Hypothalamus (tissue), 51 donors: Measurements from ENCODE around the gene GNB2.

ENCODE experiments used
- DNase-seq, 51 donors: peaks; one replicate each; lab custom pipeline; 2025; lab: John Stamatoyannopoulos, UW

GNB2 gene

DNA sequence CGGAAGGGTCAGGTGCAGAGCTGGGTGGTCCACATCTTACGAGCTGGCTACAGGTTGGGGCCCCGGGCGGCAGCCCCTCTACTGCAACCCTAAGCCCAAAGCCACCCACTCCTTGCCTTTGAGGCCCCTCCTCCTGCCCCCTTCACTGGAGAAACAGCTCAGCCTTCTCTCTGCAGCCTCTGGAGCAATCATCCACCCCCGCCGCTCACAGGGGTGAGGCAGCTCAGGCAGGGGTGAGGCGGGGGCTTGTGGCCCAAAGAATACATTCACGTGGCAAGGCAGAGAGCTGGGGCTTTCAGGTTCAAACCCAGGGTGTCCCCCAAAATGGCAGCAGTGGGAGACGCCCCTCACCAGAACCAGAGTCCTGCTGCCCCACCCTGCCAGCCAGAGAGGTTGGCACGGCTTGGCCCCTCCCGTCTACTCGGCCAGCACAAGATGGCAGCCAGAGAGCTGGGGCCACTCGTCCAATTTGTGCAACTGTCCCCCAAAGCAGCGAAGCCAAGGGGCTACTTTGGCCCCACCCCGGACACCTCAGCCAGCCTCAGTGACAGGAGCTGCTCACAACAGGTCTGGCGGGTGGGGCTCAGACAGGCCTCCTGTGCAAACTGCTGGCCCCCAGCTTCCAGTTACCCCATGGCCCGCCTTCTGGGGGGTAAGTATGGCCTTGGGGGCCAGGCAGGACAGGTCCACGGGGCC is 7.2 kb downstream of the GNB2 start:
- peak in 2 of 51 donors; percentile 18 to 62 for DNase-seq

DNA sequence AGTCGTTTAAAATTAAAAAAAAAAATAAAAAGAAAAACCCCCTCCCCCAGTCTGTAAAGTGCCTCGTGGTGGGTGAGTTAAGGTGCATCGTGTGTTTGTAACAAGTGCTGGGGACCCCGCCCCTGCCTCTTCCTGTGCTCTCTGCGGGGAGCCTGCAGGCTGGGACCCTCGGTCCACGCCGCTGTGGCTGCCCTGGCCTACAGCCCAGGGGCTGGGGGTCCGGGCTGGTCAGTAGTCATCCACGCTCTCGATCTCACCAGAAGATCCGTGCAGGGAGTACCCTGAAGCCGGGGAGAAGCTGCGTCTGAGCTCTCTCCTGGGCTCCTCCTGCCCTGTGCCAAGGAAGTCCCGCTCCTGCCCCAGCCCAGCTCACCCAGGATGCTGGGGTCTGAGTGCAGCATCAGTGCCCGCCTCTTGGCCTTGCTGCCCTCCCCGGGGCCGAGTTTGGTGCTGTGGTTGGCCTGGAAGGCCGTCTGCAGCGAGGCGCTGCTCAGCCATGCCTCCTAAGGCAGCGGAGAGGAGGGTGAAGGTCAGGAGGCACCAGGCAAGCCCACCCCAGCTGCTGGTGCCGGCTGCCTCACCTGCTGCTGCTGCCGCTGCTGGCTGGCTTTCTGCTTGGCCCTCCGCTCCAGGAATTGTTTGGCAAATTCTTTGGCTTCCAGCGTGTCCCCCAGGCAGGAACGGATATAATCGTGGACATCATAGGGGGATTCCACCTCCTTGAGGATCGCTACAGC is 8.1 kb downstream of the GNB2 start:
- DNase-seq = no peak

DNA sequence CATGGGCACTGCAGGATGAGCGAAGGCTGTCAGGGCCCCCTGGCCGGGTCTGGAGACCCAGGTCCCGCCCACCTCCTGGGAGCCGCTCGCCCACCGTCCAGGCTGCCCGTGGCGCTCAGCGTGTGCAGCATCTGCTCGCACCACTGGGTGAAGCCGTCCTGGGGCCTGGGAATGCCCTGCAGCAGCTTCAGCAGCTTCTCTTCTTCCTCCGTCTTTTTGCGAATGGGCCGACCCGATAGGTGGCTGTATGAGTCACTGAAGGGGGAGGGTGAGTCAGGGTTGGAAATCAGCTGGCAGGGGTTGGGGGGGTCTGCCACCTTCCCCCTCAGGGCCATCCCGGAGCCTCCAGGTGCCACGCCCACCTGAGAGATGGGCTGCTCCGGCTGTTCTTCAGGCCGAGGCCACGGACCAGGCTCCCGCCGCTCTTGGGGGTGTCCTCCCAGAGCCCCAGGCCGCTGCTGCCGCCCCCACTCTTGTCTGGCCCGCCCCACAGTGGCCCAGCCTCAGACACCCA is 8.7 kb downstream of the GNB2 start:
- DNase-seq = no peak

DNA sequence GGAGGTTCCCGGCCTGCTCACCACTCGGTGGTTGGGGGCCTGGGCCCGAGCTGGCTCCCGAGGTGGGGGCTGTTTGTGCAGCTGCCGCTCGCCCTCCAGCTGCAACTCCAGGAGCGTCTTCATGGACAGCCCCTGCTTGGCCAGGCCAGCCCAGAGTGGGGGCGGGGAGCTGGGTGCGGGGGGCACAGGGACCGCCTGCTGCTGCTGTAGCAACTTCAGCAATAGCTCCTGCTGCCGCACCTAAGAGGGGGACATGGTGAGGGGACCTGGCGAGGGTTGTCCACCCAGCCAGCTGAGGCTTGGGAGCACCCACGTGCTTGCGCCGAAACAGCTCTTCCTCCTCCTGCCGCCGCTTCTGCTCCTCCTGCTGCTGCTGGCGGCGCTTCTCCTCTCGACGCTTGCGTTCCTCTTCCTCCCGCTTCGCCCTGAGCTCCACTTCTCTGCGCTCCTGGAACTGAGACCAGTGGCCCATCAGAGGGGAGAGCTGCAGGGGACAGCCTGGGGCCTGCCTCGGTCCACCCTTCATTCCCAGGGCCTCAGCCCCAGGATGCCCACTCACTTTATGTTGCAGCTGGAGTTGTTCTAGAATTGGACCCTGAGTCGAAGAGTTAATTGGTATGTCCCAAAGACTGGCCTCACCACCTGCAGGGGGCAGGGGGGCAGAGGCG is 9.6 kb downstream of the GNB2 start:
- DNase-seq = no peak

DNA sequence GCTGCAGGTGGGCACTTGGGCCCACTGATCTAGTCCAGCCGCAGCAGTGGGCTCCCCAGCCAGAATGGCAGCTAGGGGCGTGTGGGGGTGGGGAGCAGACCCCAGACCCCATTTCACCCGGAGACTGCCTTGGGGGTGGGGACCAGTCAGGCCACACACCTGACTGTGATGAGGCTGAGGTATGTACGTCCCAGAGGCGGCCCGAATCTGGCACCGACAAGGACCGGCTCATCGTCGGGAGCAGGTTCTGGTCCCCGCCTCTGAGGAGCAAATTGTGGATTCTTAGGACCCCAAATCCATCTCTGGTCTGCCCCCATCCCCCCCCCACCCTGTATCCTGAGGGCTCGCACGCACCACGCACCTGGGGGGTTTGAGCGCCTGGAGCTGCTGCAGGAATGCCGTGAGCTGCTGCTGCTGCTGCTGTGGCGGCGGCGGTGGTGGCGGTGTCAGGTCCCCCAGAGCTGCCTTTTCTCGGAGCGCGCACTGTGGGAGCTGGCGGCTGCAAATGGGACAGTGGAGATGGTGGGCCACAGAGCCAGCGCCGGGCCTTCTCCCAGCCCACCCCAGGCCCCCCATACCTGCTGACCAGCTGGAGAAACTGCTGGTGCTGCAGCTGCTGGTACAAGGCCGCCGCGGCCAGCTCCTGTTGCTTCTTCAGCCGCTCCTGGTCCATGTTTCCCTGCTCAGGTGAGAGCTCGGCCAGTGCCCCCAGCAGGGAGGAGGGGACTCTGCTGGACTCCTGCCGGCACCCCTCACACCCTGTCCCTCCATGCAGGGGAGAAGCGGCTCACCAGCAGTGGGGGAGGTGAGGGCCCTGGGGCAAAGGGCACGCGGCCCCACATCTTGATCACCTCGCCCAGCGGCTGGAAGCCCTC is 10.4 kb downstream of the GNB2 start:
- no peak for DNase-seq

DNA sequence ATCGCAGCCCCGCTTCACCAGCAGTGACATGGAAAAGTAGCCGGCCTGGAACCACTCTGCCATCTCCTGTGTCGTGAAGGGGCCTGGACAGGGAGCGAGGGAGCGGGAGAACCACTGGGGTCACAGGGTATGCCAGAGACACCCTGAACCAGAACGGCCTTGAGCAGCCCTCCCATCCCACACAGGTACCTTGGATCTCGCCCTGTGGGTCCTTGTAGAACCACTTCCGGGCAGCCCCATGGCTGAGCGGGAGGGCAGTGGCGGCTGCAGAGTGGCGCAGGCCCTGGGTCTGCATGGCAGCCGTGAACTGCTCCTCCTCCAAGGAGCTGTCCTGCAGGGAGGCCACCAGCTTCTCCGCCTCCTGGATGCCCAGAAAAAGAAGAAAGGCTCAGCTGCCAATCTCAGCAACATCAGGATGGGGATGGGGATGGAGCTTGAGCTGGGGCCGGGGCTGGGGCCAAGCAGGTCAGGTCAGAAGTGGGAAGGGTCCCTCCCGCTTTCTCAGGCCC is 11.0 kb downstream of the GNB2 start:
- no peak for DNase-seq

DNA sequence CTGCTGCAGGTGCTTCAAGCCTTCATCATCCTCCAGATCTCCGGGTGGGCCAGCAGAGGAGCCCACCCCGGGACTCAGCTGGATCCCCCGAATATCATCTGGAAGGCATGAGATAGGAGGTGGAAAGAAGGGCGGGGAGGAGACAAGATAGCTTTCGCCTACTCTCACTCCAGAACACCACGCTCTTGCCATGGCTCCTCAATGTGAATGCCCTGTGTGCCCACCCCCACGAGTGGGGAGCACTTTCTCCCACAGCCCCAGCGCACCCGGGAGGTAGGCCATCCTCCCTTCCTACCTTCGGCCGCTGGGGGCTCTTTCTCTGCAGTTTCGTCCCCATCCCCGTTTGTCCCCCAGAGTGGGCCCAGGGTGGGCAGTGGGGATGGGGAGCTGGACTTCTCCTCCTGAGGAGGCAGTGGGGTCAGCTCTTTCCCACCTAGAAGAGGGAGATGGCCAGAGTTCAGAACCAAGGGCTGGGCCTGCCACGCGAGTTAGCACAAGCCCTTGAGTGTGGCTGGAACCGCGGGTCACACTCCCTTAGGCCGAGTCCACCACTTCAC is 11.6 kb downstream of the GNB2 start:
- no peak for DNase-seq

DNA sequence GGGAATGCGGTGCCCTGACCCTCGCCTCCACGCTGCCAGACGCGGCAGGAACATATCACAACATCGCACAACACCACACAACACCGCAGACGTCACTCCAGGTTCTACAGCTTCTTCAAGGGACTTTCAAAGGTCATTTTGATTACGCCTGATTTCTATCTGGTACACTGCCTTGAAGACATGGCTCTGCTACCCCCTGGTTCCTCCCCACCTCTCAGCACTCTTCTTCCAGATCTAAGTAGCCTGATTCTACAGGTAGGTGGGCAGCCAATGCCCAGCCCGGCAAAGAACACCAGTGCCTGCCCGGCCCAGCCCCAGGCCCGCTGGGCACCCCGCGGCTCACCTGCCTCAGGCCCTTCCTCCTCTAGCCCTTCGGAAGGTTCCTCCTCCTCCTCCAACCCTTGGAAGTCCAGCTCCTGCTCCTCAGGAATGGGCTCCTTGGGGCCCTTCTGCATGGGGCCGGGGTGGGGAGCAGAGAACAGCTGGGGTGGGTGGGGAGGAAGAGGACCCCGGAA is 12.1 kb downstream of the GNB2 start:
- no peak for DNase-seq

DNA sequence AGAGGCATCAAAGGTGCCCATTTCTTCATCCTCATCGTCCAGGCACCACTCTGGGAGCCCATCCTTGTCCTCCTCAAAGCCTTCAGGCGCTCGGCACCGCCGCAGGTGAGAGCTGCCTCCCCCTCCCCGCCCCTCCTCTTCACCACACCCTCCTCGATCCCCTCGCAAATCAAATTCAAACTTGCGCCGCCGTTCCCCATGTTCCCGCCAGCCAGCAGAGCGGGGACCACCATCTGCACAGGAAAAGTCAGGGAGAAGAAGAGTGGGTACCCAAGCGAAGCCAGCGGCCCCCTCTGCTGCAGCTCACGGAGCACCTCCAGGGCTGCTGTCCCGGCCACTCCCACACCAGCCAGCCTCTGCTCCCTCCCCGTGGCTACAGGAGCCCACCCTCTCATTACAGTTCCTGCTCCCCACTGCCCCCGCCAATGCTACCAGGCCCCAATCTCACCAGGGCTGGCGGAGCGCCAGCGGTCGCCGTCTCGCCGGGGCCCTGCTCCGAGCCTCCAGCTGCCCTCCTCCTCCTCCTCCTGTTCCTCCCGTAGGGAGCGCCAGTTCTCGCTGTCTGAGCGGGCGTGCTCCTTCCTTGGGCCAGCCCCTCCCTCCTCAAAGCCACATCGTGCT is 12.8 kb downstream of the GNB2 start:
- no peak for DNase-seq

DNA sequence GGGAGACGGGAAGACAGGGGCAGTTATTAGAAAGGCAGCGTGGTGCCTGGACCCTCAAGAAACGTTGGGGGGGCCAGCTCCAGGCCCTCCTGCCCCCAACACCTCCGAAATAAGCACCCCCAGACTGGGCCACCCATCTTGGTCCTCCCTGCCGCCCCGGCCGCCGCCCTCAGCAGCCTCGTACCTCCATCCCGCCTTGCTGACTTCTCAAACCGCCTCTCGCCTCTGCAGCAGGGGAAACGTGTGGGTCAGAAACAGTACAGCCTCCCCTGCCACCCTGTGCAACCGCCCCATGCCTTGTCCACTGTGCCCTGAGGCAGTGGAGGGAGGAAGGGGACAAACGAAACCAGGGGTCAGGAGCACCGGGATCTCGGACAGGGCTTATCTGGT is 13.3 kb downstream of the GNB2 start:
- DNase-seq = no peak

DNA sequence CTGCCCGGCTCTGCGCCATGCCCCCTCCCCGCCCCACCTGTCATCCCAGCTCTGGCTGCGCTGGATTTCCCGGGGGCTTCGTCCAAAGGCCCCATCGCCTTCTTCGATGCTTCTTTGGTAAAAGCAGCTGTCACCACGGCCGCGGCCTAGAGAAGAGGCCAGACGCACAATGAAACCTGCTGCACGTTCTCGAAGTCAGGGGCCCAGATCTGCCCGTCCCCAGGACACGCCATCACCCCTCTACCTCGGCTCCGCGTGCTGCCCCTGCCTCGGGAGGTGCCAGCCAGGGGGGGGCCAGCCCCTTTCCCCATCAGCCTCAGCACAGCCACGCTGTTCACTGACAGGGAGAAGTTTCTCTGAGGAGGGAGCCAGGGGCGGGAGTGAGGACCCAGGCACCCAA is 13.7 kb downstream of the GNB2 start:
- DNase-seq = no peak

DNA sequence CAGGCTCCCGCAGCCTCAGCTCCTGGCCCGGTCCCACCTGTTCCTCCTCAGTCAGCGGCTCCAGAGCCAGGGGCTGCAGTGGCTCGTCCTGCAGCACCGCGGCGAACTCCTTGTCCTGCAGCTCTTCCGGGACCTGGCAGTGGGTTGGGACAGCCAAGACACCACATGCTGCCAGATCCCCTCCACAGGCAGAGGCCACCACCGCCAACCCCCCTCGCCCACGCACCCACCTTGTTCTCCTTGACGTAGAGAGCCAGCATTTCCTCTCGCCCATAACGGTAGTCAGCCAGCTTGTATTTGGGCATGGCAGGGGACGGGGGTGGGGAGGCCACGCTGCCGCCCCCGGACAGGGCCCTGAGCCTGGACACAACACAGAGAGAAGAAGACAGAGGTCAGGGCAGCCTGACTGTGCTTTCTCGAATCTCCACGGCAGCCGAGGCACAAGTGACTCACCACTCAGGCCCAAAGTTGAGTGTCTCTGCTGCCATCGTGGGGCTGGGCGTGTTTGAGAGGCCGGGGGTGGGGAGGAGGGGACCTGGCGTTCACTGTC is 14.3 kb downstream of the GNB2 start:
- no peak for DNase-seq

DNA sequence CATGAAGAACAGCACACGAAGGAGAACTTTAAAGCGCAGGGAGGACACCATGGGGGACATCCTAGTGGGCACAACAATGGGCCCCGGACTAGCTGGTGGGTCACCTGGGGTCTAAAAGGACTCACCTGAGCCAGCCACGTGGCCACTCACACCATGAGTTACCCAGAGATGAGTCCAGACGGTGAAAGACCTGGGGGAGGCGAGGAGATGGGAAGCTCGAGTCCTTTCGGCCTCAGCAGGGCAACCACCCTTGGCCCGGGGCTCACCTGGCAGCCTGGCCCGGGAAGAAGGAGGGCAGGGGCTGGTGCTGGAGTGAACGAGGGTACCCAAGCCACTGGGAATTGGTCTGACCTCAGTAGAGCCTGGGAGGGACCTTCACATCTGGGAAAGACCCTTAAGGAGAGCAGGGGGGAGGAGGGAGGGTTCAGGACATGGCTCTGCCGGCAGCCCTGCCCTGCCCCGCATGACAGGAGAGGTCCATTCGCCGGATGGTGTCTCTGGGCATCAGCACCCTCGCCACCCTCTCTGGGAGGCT is 14.9 kb downstream of the GNB2 start:
- no peak for DNase-seq

DNA sequence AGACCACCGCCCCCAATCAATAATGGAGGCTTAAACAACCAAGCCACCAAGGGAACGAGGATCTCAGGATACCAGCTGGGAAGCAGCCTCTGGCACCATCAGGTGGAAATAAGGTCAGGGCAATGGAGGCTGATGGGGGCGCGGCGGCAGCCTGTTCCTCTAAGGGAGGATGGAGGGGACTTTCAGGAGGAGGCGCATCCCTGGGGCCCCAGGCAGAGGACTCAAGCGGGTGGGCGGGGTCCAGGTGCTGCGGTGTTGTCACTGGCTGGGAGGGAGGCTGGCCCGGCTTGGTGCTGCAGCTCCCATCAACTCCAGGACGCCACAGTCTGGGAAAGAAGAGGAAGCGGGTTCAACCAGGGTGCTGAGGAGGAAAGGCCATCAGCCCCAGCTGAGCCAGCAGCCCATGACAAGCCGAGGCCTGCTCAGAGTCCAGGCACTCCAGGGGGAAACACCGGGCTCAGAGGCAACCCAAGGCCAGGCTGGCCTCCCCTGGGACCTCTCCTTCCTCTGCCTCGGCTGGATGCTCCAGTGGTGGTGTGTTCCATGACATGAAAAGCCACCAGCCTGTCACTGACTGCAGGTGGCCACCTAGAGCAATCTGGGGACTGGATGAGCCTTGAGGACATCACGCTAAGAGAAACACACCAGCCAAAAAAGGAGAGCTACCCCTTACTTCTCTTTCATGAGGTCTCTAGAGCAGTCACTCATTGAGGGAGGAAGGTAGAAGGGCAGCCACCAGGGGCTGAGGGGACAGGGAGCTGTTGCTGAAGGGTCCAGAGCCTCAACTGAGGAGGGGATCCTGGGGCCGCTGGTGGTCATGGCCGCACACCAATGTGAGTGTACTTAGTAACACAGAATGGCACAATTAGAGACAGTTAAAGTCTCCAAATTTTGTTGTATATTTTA is 15.9 kb downstream of the GNB2 start:
- DNase-seq = no peak

DNA sequence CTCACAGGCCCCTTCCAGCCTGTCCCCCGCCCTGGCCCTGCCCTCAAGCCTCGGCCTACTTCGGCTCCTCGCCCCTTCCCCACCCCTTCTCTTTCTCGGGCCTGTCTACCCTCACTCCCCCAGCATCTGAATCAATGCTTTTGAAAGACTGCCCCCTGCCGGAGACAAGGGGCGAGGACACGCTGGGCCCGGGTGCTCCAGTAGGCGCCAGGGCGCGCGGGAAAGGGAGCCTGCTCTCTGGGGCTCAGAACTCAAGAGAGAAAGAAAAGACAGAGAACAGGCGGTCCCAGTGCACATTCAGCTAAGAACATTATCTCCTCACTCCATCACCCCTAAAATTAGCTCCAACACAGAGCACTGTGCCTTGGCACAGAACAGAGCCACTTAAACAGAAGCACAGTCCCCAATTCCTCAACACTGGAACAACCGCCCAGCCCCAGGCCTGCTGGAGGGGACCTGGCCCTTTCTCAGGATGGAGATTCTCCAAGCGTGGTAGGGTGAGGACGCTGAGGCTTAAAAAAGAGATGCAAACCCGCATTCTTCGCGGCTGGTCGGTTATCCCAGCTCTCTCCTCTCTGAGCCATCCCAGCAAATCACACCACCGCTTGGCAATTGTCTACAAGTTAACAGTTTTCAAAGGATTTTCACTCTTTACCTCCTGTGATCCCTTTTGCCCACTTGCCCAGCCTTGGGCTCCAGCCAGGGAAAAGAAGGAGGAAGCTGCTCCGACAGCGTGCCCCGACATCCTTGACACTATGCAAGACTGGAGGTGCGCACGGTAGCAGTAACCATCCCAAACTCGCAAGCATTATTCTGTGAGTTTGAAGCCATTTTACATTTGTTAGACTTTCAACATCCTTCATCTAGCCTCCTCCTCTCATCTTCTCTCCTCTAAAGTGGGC is 18.4 kb downstream of the GNB2 start:
- DNase-seq = peak in 50 of 51 donors; percentile 5 to 84 (median 63)

DNA sequence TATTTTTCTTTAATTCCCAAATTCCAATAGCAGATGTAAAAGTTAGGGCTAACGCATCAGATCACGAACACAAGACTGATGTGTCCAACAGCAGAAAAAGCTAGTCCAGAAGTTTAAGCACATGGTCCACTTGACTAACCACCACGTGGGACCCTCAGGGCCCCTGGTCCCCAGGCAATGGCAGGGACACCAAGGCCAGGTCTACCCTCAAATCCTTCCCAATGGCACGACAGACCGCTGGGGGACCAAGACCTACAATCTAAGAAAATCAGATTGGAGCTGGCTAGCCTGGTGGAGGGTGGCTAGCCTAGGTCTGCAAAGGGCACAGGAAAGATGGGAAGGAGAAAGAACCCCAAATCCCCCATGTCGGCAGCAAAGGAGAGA is 19.0 kb downstream of the GNB2 start:
- DNase-seq = no peak
